AG09309 (cell line): ENCODE measurements around the gene SMARCB1.

ENCODE experiments used
- DNase-seq: peaks from one replicate; pipeline ENCODE4 v3.0.0-alpha.2; 2010; ENCODE audit warnings: low read depth
- H3K4me3 ChIP-seq: 2 replicates; pipeline ENCODE4 v1.5.1; 2011; ENCODE audit warnings: mild to moderate bottlenecking, low read depth, low read length, moderate library complexity; ENCODE audit not compliant: control insufficient read depth
- TF ChIP-seq, protein P1 (sequence below): IDR thresholded peaks from 2 replicates; pipeline ENCODE4 v1.5.1; 2011; ENCODE audit warnings: mild to moderate bottlenecking, low read depth, low read length, inconsistent platforms; ENCODE audit not compliant: insufficient read depth, control insufficient read depth; ENCODE audit errors: missing control alignments

The SMARCB1 gene

GRCh38 chr22:23812378-23812777, 25.6 kb downstream of the SMARCB1 start:
- no peak overlapping the region for H3K4me3 ChIP-seq
- TF ChIP-seq, protein P1, sequence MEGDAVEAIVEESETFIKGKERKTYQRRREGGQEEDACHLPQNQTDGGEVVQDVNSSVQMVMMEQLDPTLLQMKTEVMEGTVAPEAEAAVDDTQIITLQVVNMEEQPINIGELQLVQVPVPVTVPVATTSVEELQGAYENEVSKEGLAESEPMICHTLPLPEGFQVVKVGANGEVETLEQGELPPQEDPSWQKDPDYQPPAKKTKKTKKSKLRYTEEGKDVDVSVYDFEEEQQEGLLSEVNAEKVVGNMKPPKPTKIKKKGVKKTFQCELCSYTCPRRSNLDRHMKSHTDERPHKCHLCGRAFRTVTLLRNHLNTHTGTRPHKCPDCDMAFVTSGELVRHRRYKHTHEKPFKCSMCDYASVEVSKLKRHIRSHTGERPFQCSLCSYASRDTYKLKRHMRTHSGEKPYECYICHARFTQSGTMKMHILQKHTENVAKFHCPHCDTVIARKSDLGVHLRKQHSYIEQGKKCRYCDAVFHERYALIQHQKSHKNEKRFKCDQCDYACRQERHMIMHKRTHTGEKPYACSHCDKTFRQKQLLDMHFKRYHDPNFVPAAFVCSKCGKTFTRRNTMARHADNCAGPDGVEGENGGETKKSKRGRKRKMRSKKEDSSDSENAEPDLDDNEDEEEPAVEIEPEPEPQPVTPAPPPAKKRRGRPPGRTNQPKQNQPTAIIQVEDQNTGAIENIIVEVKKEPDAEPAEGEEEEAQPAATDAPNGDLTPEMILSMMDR: no peak
- DNase-seq: no peak

GRCh38 chr22:23815541-23816155, 28.9 kb downstream of the SMARCB1 start:
- DNase-seq: no peak
- TF ChIP-seq, protein P1: no peak
- H3K4me3 ChIP-seq: no peak overlapping the region

DNA sequence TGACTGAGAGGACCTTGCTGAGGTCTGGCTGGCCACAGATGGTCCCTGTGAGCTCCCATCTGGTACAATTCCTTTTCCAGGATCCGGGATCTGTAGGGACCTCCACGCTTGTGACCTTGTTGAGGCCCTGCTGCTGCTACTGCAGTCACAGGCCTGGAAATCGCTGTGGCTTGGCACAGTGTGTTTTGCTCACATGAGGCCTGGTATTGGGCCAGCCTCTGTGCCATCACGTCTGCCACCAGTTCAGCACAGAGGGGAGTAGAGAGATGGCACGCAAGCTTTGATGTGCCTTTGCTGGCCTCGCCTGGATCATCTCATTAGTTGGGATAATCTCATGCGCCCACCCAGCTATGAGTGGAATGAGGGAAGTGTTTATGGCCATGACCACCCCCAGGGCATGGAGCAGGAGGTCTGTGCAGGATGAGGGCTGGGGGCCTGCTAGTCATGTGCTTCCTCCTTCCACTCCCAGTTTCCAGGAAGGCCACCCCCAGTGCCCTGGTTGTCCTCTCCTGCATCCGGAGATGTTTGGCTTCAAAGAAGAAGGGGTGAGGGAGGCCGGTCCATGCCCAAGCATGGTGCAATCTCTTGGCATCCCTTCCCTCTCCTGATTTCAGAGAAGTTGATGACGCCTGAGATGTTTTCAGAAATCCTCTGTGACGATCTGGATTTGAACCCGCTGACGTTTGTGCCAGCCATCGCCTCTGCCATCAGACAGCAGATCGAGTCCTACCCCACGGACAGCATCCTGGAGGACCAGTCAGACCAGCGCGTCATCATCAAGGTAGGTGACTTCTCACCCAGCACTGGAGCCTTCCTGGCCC, 29.6 kb downstream of the SMARCB1 start:
- no peak overlapping the region for H3K4me3 ChIP-seq
- no peak for DNase-seq
- TF ChIP-seq, protein P1: no peak

DNA sequence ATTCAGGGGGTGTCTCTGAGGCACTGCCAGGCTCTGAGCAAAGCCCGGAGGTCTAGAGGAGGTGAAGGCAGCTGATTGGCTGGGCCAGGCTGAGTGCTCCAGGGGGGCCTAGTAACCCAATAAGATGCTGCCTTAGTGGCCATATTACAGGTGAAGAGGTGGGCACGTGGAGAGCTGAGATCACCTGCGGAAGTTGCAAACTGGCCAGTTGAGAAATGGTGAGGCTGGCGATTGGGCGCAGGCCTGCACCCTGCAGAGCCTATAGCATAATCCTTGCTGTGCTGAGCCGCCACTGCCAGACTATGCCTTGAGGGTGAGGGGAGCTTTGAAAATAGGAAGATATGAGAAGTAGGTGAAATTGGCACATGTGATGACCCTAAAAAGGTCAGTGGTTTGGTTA, 30.4 kb downstream of the SMARCB1 start:
- no peak overlapping the region for H3K4me3 ChIP-seq
- no peak for DNase-seq
- TF ChIP-seq, protein P1: no peak

- DNase-seq: no peak
- TF ChIP-seq, protein P1: no peak
- H3K4me3 ChIP-seq: no peak overlapping the region
These were observed 31.8 kb downstream of the SMARCB1 start for GRCh38 chr22:23818541-23818940.

DNA sequence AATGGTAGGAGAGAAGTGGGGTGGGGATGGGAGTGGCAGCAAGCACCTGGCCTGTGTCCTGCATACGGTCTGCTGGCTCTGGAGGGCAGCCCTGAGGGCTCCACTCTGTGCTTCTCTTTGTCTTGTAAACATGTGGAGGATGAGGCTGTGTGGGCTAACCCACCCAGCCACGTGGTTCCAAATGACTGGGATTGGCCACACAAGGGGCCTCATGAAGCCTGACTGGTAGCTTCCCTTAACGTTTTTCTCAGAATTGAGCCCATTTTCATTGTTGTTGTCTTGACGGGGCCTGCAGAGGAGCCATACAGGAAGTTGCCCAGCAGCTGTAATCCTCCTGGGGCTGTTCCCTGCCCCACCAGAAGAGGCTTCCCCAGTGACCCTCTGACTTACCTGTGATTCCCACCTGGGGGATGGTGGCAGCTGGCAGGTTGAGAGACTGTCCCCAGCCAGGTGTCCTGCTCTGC, 34.0 kb downstream of the SMARCB1 start:
- no peak overlapping the region for H3K4me3 ChIP-seq
- DNase-seq: no peak
- TF ChIP-seq, protein P1: no peak
